Heart left ventricle (tissue), 16 donors: ENCODE data around the gene PADI1. TPM values are rescaled to one million over a fixed set of nuclear protein-coding genes. Genes with fewer than 3 reads are reported as not detected.

Experiments
- ATAC-seq, 4 donors: fragments of 200-7000 bp; cut with Tn5 transposase; one replicate each; pipeline ENCODE4 v1.9.1; 2020 to 2022; ENCODE audit warnings: moderate library complexity in 4 of 4, mild to moderate bottlenecking in 3 of 4, moderate number of reproducible peaks in 1 of 4
- DNase-seq, 5 donors: peaks; one replicate each; pipeline ENCODE4 v3.0.0-alpha.2; 2020
- H3K27ac ChIP-seq, 12 donors: fragments of 200-600 bp; sonication (generic) in 4 of 12; one replicate each; pipeline versions ENCODE4 v1.5.0 to v1.8.0; 2016 to 2022; ENCODE audit warnings: mild to moderate bottlenecking in 2 of 12
- H3K27me3 ChIP-seq, 9 donors: fragments of 200-600 bp; sonication (generic) in 2 of 9; one replicate each; pipeline versions ENCODE4 v1.5.1 to v1.8.0; 2016 to 2022; ENCODE audit warnings: mild to moderate bottlenecking in 3 of 9
- H3K36me3 ChIP-seq, 9 donors: fragments of 200-600 bp; sonication (generic) in 2 of 9; one replicate each; pipeline versions ENCODE4 v1.5.0 to v1.8.0; 2018 to 2022; ENCODE audit warnings: mild to moderate bottlenecking in 2 of 9
- H3K4me1 ChIP-seq, 12 donors: fragments of 200-600 bp; sonication (generic) in 4 of 12; one replicate each; pipeline versions ENCODE4 v1.5.0 to v1.8.0; 2016 to 2022; ENCODE audit warnings: mild to moderate bottlenecking in 3 of 12
- H3K4me3 ChIP-seq, 12 donors: fragments of 200-600 bp; sonication (generic) in 4 of 12; one replicate each; pipeline versions ENCODE4 v1.5.0 to v1.8.0; 2017 to 2022; ENCODE audit warnings: mild to moderate bottlenecking in 9 of 12, moderate library complexity in 4 of 12
- H3K9me3 ChIP-seq, 12 donors: fragments of 200-600 bp; sonication (generic) in 4 of 12; one replicate each; pipeline versions ENCODE4 v1.5.0 to v1.8.0; 2016 to 2022; ENCODE audit warnings: mild to moderate bottlenecking in 1 of 12
- CTCF ChIP-seq, 12 donors: fragments of 200-600 bp; sonication (generic) in 4 of 12; IDR thresholded peaks; one replicate each; pipeline versions ENCODE4 v1.5.0 to v1.8.0; 2018 to 2022; ENCODE audit warnings: antibody characterized with exemption in 12 of 12, mild to moderate bottlenecking in 5 of 12
- POLR2A ChIP-seq, 2 donors: fragments of 450-650 bp; IDR thresholded peaks; one replicate each; pipeline ENCODE4 v1.6.1; 2017; ENCODE audit warnings: antibody characterized with exemption in 2 of 2, mild to moderate bottlenecking in 2 of 2, moderate library complexity in 2 of 2
- WGBS, 4 donors: extraction: QIAGEN DNeasy Blood & Tissue Kit in 2 of 4; methylation state at CpG; one replicate each; pipeline versions ENCODE4 v1.1.5 to v1.1.7; 2013 to 2018; 5-methylcytosine and 5-hydroxymethylcytosine counted together
- intact Hi-C, 10 donors: fragments of 100-400 bp; cut with DNase I; formaldehyde crosslinking; loops; one replicate each; pipeline versions ENCODE4 v1.11.1 to v1.14.2; 2022
- polyA plus RNA-seq, 2 donors: library from polyadenylated mRNA; stranded (reverse); fragments of 200-250 nt; gene quantifications; one replicate each; pipeline ENCODE4 v1.2.3, GENCODE V29; 2013
- total RNA-seq, 9 donors: library from RNA; depleted of rRNA in 2 of 9; stranded (reverse); fragments of >200 nt in 2 of 9; fragmentation: NEBNext Ultra II Directional in 3 of 9; extraction: Animal tissue kit (Norgen Biotek cat#: 25700) in 3 of 9; gene quantifications; one replicate each; pipeline versions ENCODE4 v1.1.0 to v1.2.4, GENCODE V29; 2016 to 2023
- donor health status: ischemic (EF 13 %, LVEDD 7.1; RV severe dilation, severe dysfunction).
- donor health status: healthy with polysubstance abuse.
- donor health status: DM: no; HTN: yes; CAD: no.
- donor health status: DM: no; HTN: no; CAD: no.
- donor health status: ischemic (EF 25% LVEDD 6.9; RV normal size, moderate dysfunction).
- donor health status: ischemic (EF 25% LVEDD 5.7; RV mildly dilated, moderate dysfunction).
- donor health status: healthy.
- donor health status: DM: yes; HTN: yes; CAD: no.
- donor health status: ischemic (EF 35%, LVEDD 5.7; RV mildly dilated, moderate dysfunction).
- donor health status: nonischemic (EF 11% LVEDD 7.7; RV severe dilation, severe dysfunction).
- donor health status: DM: yes; HTN: yes; CAD: no.
- donor health status: PGD.
- donor health status: ischemic (EF 29% LVEDD 5.4; RV normal size, mild dysfunction).
- donor health status: nonischemic (EF 23%, LVEDD 6.1; RV moderate dilation, normal function).

PADI1 gene
- total and polyA plus RNA-seq, 11 donors = 0.04 TPM; not detected in 10

GRCh38 chr1:17258758-17259130, 53.8 kb downstream of the PADI1 start:
- Histone ChIP-seq H3K4me3 (no peak overlapping the region), H3K9me3 (peaks cover 0 to 10% (median 0%) of the 10 kb centered on the region in 12 donors), H3K27ac (no peak overlapping the region), H3K4me1 (no peaks in the 10 kb centered on the region), H3K27me3 (peaks cover 0 to 54% (median 8%) of the 10 kb centered on the region in 9 donors), H3K36me3 (no peaks in the 10 kb centered on the region)
- WGBS, 4 donors = 78 to 88% (median 81%) methylated on average over 6 of the region's 6 CpGs
- intact Hi-C loops = no loop called here
- TF ChIP-seq POLR2A (IDR thresholded peaks at IDR 0.05) (no peak), CTCF (IDR thresholded peaks at IDR 0.05) (no peak)
- ATAC-seq (no peak), DNase-seq (no peak)

- no peak overlapping the region for H3K27ac ChIP-seq
- H3K4me1 ChIP-seq = no peaks in the 10 kb centered on the region
- H3K36me3 ChIP-seq = no peaks in the 10 kb centered on the region
- no peak for TF ChIP-seq CTCF (IDR thresholded peaks at IDR 0.05)
- no peak for TF ChIP-seq POLR2A (IDR thresholded peaks at IDR 0.05)
- H3K4me3 ChIP-seq = no peak overlapping the region
- intact Hi-C loops = no loop called here
- 72 to 78% (median 76%) methylated on average over 22 to 24 of the region's 24 CpGs for WGBS, 4 donors
- peaks cover 0 to 54% (median 8%) of the 10 kb centered on the region in 9 donors for H3K27me3 ChIP-seq
- H3K9me3 ChIP-seq = peaks cover 0 to 10% (median 0%) of the 10 kb centered on the region in 12 donors
- ATAC-seq (no peak), DNase-seq (no peak)
Observed at GRCh38 chr1:17259233-17259873, 54.4 kb downstream of the PADI1 start.

- H3K36me3 ChIP-seq = no peaks in the 10 kb centered on the region
- WGBS, 4 donors = 81 to 85% (median 82%) methylated on average over 7 of the region's 7 CpGs
- no peak for DNase-seq
- H3K27ac ChIP-seq = no peak overlapping the region
- no peak overlapping the region for H3K4me3 ChIP-seq
- TF ChIP-seq POLR2A (IDR thresholded peaks at IDR 0.05) (no peak), CTCF (IDR thresholded peaks at IDR 0.05) (no peak)
- no peak for ATAC-seq
- H3K27me3 ChIP-seq = peaks cover 0 to 49% (median 7%) of the 10 kb centered on the region in 9 donors
- intact Hi-C loops = no loop called here
- H3K4me1 ChIP-seq = no peaks in the 10 kb centered on the region
- H3K9me3 ChIP-seq = peaks cover 0 to 10% (median 0%) of the 10 kb centered on the region in 12 donors
Observed at GRCh38 chr1:17260264-17260663, 55.3 kb downstream of the PADI1 start.

- DNase-seq (no peak), ATAC-seq (no peak)
- intact Hi-C loops = no loop called here
- no peak overlapping the region for H3K27ac ChIP-seq
- 65 to 80% (median 73%) methylated on average over 5 of the region's 5 CpGs for WGBS, 4 donors
- no peaks in the 10 kb centered on the region for H3K4me1 ChIP-seq
- H3K27me3 ChIP-seq = peaks cover 0 to 44% (median 4%) of the 10 kb centered on the region in 9 donors
- H3K36me3 ChIP-seq = no peaks in the 10 kb centered on the region
- TF ChIP-seq CTCF (IDR thresholded peaks at IDR 0.05) = no peak
- no peak for TF ChIP-seq POLR2A (IDR thresholded peaks at IDR 0.05)
- no peak overlapping the region for H3K4me3 ChIP-seq
- peaks cover 0 to 10% (median 0%) of the 10 kb centered on the region in 12 donors for H3K9me3 ChIP-seq
Observed at GRCh38 chr1:17260738-17261137, 55.8 kb downstream of the PADI1 start.
